Measurements from ENCODE around the gene APOA5. TPM values are rescaled to one million over a fixed set of nuclear protein-coding genes. Genes with fewer than 3 reads are reported as not detected.

The APOA5 gene
- total and polyA plus RNA-seq, 2 of the 13 experiments (the other 11 are each of a cell fraction or from before 2014, with no cell fraction given), result 44.0 to 49.1 TPM

DNA sequence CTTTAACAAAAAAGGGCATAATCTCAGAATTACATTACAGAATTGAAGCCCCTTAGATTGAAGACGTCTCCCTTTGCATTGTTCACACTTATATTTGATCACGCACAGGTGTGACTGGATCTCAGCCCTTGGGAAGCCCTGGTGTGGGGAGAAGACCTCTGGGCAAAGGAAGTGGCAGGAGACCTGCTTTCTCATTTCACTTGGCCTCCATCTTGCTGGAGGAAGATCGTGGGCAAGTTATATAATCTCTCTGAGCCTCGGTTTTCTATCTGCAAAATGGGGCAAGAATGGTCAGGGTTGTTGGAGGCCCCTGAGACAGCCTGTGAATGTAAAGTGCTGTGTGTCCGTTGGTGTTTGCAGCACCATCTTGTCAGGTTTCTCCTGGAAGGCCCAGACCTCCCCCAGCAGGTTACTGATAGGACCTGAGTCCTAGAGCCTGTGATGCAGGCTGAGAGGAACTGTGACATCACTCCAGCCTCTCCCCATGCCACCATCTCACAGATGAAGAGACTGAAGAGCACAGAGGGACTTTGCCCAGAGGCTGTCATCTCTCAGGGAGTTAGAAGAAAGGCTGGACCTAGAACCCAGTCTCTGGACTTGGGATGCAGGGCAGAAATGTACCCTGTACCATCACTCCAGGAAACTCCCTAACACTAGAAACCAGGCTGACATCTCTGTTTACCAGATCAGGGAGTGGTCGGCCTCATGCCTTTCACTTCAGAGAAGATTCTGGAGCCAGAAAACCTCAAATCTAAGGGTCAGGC is 46.8 kb upstream of the APOA5 start (continued):
- TF ChIP-seq, protein P1, sequence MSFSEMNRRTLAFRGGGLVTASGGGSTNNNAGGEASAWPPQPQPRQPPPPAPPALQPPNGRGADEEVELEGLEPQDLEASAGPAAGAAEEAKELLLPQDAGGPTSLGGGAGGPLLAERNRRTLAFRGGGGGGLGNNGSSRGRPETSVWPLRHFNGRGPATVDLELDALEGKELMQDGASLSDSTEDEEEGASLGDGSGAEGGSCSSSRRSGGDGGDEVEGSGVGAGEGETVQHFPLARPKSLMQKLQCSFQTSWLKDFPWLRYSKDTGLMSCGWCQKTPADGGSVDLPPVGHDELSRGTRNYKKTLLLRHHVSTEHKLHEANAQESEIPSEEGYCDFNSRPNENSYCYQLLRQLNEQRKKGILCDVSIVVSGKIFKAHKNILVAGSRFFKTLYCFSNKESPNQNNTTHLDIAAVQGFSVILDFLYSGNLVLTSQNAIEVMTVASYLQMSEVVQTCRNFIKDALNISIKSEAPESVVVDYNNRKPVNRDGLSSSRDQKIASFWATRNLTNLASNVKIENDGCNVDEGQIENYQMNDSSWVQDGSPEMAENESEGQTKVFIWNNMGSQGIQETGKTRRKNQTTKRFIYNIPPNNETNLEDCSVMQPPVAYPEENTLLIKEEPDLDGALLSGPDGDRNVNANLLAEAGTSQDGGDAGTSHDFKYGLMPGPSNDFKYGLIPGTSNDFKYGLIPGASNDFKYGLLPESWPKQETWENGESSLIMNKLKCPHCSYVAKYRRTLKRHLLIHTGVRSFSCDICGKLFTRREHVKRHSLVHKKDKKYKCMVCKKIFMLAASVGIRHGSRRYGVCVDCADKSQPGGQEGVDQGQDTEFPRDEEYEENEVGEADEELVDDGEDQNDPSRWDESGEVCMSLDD (CRISPR knock-in tag; IDR thresholded peaks at IDR 0.05; ENCODE audit: borderline replicate concordance), result no peak
- TF ChIP-seq ETV5 (CRISPR knock-in tag; IDR thresholded peaks at IDR 0.05; ENCODE audit: borderline replicate concordance) (no peak), SATB2 (CRISPR knock-in tag; IDR thresholded peaks at IDR 0.05) (no peak), ZSCAN12 (CRISPR knock-in tag; IDR thresholded peaks at IDR 0.05) (no peak), PHF20 (CRISPR knock-in tag; IDR thresholded peaks at IDR 0.05) (no peak), NONO (IDR thresholded peaks at IDR 0.05) (no peak), NONO (CRISPR knock-in tag; conservative IDR thresholded peaks at IDR 0.05) (no peak), ZHX2 (IDR thresholded peaks at IDR 0.05; ENCODE audit: low read depth) (no peak), ZHX2 (CRISPR knock-in tag; IDR thresholded peaks at IDR 0.05; ENCODE audit: borderline replicate concordance) (no peak), ZNF605 (CRISPR knock-in tag; IDR thresholded peaks at IDR 0.05) (peak; percentile 39; the same call in 1 of the 2 replicates), KMT2B (CRISPR knock-in tag; IDR thresholded peaks at IDR 0.05) (no peak), ZNF446 (CRISPR knock-in tag; IDR thresholded peaks at IDR 0.05) (no peak), NCOA1 (CRISPR knock-in tag; IDR thresholded peaks at IDR 0.05) (no peak), ZNF101 (CRISPR knock-in tag; IDR thresholded peaks at IDR 0.05; ENCODE audit: borderline replicate concordance, low read depth) (no peak), ZNF572 (CRISPR knock-in tag; IDR thresholded peaks at IDR 0.05) (no peak), IKZF4 (CRISPR knock-in tag; IDR thresholded peaks at IDR 0.05; ENCODE audit: borderline replicate concordance, low read depth, not compliant biosample characterization) (no peak), ZNF317 (CRISPR knock-in tag; IDR thresholded peaks at IDR 0.05) (no peak)
- TF ChIP-seq, protein P2, sequence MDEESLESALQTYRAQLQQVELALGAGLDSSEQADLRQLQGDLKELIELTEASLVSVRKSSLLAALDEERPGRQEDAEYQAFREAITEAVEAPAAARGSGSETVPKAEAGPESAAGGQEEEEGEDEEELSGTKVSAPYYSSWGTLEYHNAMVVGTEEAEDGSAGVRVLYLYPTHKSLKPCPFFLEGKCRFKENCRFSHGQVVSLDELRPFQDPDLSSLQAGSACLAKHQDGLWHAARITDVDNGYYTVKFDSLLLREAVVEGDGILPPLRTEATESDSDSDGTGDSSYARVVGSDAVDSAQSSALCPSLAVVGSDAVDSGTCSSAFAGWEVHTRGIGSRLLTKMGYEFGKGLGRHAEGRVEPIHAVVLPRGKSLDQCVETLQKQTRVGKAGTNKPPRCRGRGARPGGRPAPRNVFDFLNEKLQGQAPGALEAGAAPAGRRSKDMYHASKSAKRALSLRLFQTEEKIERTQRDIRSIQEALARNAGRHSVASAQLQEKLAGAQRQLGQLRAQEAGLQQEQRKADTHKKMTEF (CRISPR knock-in tag; IDR thresholded peaks at IDR 0.05), result peak; percentile 41; the same call in 1 of the 2 replicates

All from HepG2 (cell line).